Measurements from ENCODE around the gene APOD. TPM values are rescaled to one million over a fixed set of nuclear protein-coding genes. Genes with fewer than 3 reads are reported as not detected.
A peak's percentile ranks its signal among the peaks of the same experiment; 100 is the strongest.

Gene APOD
- total RNA-seq, 1 experiment from 2014 or later: not detected

DNA sequence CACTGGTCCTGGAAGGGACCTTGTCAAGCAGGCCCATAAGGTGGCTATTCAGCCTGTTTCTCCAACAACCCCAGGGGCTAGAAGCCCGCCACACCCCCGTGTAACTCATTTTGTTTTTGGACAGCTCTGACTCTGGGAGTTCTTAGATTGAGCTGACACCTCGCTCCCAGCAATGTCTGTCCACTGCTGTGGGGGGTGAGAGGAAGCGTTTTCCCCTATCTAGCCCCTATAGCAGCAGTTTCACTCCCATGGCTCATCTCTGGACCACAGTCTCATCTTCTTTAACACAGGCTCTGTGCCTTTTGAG lies 39.6 kb downstream of the APOD start:
- Histone ChIP-seq H3K4ac (ENCODE audit: low read depth, low read length) (no peak overlapping the region), H3K27me3 (ENCODE audit: insufficient read depth, low read length) (no peaks in the 10 kb centered on the region; the same call in 1 of the 2 replicates), H3K23ac (ENCODE audit: insufficient read length, low read depth, low read length) (no peak overlapping the region), H3K4me1 (ENCODE audit: insufficient read depth, low read length) (peaks cover 9% of the 10 kb centered on the region; the same call in 1 of the 2 replicates), H3K79me1 (ENCODE audit: insufficient read depth, low read depth, low read length, poor library complexity, severe bottlenecking) (no peaks in the 10 kb centered on the region), H3K9me3 (ENCODE audit: control insufficient read depth, low read depth, low read length) (no peaks in the 10 kb centered on the region), H2AK5ac (ENCODE audit: insufficient read length, low read length) (no peak overlapping the region), H3K18ac (ENCODE audit: insufficient read length, low read depth, low read length) (no peak overlapping the region), H3K27ac (ENCODE audit: insufficient read length, low read depth, low read length) (no peak overlapping the region), H3K4me2 (ENCODE audit: insufficient read depth, insufficient read length, low read length) (peak overlapping the region; percentile 64), H2AFZ (ENCODE audit: low read length) (no peak overlapping the region), H2BK5ac (ENCODE audit: insufficient read length, low read length) (no peak overlapping the region), H2BK20ac (ENCODE audit: low read depth, low read length, poor library complexity, severe bottlenecking) (no peak overlapping the region), H4K5ac (ENCODE audit: insufficient read length, low read depth, low read length) (no peak overlapping the region), H3K14ac (ENCODE audit: insufficient read depth, low read length) (no peak overlapping the region), H3K79me2 (ENCODE audit: insufficient read depth, low read length) (peaks cover 7% of the 10 kb centered on the region; the same call in 1 of the 2 replicates), H2BK120ac (ENCODE audit: low read depth, low read length, poor library complexity, severe bottlenecking) (no peak overlapping the region), H3K56ac (ENCODE audit: insufficient read length, low read depth, low read length) (no peak overlapping the region), H4K20me1 (ENCODE audit: control insufficient read depth, insufficient read depth, insufficient read length) (no peaks in the 10 kb centered on the region), H3K9ac (ENCODE audit: extremely low read depth, insufficient read length, low read length) (no peak overlapping the region), H3K23me2 (ENCODE audit: insufficient read length, low read depth, low read length, poor library complexity, severe bottlenecking) (peaks cover 9% of the 10 kb centered on the region), H3T11ph (ENCODE audit: low read length) (no peak overlapping the region), H2BK12ac (ENCODE audit: insufficient read length, low read depth, low read length) (no peak overlapping the region), H2BK15ac (ENCODE audit: low read depth, low read length) (no peak overlapping the region), H4K8ac (replicated peaks; ENCODE audit: insufficient read length, low read depth, low read length) (no peak overlapping the region), H4K91ac (ENCODE audit: insufficient read length, low read depth, low read length) (no peak overlapping the region)
- WGBS (ENCODE audit: extremely low coverage, insufficient read length, low lambda C conversion rate): no CpG with 5 or more reads among the region's 4 CpGs
- TF ChIP-seq, protein P1, sequence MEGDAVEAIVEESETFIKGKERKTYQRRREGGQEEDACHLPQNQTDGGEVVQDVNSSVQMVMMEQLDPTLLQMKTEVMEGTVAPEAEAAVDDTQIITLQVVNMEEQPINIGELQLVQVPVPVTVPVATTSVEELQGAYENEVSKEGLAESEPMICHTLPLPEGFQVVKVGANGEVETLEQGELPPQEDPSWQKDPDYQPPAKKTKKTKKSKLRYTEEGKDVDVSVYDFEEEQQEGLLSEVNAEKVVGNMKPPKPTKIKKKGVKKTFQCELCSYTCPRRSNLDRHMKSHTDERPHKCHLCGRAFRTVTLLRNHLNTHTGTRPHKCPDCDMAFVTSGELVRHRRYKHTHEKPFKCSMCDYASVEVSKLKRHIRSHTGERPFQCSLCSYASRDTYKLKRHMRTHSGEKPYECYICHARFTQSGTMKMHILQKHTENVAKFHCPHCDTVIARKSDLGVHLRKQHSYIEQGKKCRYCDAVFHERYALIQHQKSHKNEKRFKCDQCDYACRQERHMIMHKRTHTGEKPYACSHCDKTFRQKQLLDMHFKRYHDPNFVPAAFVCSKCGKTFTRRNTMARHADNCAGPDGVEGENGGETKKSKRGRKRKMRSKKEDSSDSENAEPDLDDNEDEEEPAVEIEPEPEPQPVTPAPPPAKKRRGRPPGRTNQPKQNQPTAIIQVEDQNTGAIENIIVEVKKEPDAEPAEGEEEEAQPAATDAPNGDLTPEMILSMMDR (conservative IDR thresholded peaks at IDR 0.05): no peak
- DNase-seq: no peak
- Mint-ChIP-seq H3K36me3 (ENCODE audit: insufficient read depth in 1 of 3, low read depth in 3 of 3) (no peaks in the 10 kb centered on the region), H3K4me3 (peak overlapping the region; percentile 80 to 88), H3K27ac (no peak overlapping the region), H3K4me1 (peaks cover 40 to 51% of the 10 kb centered on the region in 2 experiments), H3K27me3 (ENCODE audit: low read depth) (peaks cover 35% of the 10 kb centered on the region), H3K9me3 (no peaks in the 10 kb centered on the region)
